Fibroblast of the aortic adventitia (primary cell): ENCODE results near the gene CD6. TPM values are rescaled to one million over a fixed set of nuclear protein-coding genes. Genes with fewer than 3 reads are reported as not detected.
A peak's percentile ranks its signal among the peaks of the same experiment; 100 is the strongest.

Source experiments
- DNase-seq: peaks from one replicate; pipeline ENCODE4 v3.0.0-alpha.2; 2010; ENCODE audit warnings: low read depth
- H3K4me3 ChIP-seq: 2 replicates; pipeline ENCODE4 v1.5.1; 2011; ENCODE audit warnings: low read depth, mild to moderate bottlenecking, control low read depth, low read length, moderate library complexity
- CTCF ChIP-seq: IDR thresholded peaks from 2 replicates; pipeline ENCODE4 v1.5.1; 2011; ENCODE audit warnings: mild to moderate bottlenecking, low read length, control low read depth, inconsistent platforms; ENCODE audit not compliant: insufficient read depth
- total RNA-seq: library from RNA; depleted of rRNA; stranded (reverse); fragments of >200 nt; gene quantifications from 2 replicates; pipeline ENCODE4 v1.2.3, GENCODE V29; 2012; ENCODE audit warnings: low replicate concordance

The CD6 gene
- total RNA-seq, 1 donor = not detected

- TF ChIP-seq CTCF = no peak
- no peak overlapping the region for H3K4me3 ChIP-seq
- DNase-seq = no peak
Observed at GRCh38 chr11:60945295-60945667, 26.2 kb upstream of the CD6 start.

GRCh38 chr11:60946601-60947264 lies 24.7 kb upstream of the CD6 start:
- TF ChIP-seq CTCF = no peak
- H3K4me3 ChIP-seq = no peak overlapping the region
- DNase-seq = no peak

GRCh38 chr11:60947700-60948099 lies 23.8 kb upstream of the CD6 start:
- DNase-seq = peak; percentile 56
- TF ChIP-seq CTCF = no peak

GRCh38 chr11:60948250-60948649 lies 23.2 kb upstream of the CD6 start:
- DNase-seq = no peak
- no peak overlapping the region for H3K4me3 ChIP-seq
- TF ChIP-seq CTCF = no peak

More at GRCh38 chr11:60947700-60948099, 23.8 kb upstream of the CD6 start:
- no peak overlapping the region for H3K4me3 ChIP-seq

GRCh38 chr11:60950024-60950423 lies 21.5 kb upstream of the CD6 start:
- DNase-seq = no peak
- no peak for TF ChIP-seq CTCF
- H3K4me3 ChIP-seq = peak overlapping the region; percentile 31

- no peak for TF ChIP-seq CTCF
- H3K4me3 ChIP-seq = peak overlapping the region; percentile 48
- no peak for DNase-seq
Observed at GRCh38 chr11:60950933-60951605, 20.4 kb upstream of the CD6 start.
